Cerebellar cortex (tissue), 1 donor: ENCODE measurements around the gene SREBF2.

Experiments
- DNase-seq: peaks from one replicate; pipeline ENCODE4 v3.0.0-alpha.2; 2015; ENCODE audit warnings: low spot score

SREBF2 gene

GRCh38 chr22:41908411-41909309 is 75.8 kb downstream of the SREBF2 start:
- DNase-seq: peak; percentile 58

GRCh38 chr22:41909310-41910049 is 76.6 kb downstream of the SREBF2 start:
- no peak for DNase-seq

- no peak for DNase-seq
These were observed 77.4 kb downstream of the SREBF2 start for GRCh38 chr22:41910050-41911000.

DNA sequence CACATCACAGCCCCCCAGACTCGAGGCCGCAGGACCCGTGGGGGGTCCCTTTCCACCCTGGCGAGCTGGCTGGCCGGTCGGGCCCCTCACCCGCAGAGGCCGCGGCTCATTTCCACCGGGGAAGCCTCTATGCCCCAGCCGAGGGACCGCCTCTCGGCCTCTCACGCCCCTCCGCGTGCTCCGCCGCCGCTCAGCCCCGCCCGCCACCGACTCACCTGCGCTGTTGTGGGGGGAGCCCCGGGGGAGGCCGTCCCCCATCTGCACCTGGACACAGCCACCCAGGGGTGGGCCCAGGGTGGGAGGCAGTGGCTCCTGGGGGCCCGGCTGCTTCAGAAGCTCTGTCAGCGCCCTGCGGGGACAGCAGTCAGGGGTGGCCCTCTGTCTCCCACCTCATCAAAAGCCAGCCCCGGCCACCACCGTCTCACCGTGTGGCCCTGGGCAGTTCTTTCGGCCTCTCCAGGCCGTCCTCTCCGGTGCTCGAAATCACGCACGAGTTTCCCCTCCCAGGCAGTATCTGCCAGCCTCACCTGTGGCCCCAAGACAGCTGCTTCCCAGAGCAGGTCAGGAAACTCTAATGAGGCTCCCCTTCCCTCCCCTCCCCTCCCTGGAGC is 78.2 kb downstream of the SREBF2 start:
- DNase-seq: no peak

DNA sequence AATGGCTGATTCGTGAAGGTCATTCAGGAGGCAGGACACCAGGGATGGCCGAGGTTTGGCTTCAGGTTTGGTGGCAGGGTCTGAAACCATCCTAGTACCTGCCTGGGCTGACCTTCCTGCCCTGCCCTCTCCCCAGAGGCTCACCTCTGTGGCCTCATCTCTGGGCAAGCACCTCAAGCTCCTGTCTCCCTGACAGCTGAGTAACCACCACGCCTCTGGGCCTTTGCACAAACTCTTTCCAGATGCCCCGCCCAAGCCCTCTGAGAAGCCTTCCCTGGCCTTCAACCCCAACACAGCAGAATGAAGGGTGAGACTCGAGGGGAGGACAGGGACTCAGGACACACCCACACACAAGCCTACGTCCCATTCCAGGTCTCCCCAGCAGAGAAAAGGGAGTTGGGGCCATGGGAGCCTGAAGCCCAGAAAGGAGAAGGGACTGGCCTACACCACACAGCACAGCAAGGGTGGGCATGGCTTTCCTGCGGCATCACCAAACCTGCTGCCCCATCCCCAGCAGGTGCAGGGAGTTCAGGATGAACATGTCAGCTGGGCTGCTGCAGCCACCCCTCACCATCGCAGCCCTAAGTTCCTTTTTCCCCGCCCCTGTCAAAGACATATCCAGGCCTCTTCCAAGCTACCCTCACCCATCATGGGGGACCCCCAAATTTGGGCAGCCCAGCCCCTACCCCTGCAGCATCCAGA is 79.6 kb downstream of the SREBF2 start:
- DNase-seq: no peak

GRCh38 chr22:41913040-41913719 is 80.3 kb downstream of the SREBF2 start:
- no peak for DNase-seq

DNA sequence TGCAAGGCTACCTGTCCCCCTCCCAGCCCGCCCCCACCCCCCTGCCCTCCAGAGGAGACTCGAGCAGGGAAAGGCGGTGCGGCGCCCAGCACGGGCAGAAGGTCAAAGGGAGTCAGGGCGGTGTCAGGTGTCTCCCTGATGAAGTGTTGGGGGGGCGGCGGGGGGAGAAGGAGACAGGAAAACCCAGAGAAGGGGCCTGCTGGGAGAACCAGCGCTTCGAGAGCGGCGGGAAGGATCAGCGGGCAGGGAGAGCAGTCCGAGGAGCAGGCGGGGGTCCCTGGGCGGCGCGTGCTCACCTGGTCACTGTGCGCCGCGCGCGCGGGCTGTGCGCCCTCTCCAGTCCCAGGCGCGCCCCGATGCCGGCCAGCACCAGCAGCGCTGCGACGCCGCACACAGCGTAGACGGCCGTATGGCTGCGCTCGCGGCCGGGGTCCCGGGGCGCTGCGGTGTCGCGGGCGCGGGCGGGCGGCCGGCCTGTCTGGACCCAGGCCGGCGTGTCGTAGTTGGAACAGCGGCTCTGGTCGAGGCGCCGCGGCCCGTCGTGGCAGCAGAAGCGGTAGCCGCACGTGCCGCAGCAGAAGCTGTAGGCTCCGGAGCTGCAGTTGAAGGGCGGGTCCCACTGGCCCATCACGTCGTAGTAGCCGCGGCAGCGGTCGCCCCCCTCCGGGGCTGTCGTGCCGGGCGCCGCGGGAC is 81.1 kb downstream of the SREBF2 start:
- DNase-seq: no peak

DNA sequence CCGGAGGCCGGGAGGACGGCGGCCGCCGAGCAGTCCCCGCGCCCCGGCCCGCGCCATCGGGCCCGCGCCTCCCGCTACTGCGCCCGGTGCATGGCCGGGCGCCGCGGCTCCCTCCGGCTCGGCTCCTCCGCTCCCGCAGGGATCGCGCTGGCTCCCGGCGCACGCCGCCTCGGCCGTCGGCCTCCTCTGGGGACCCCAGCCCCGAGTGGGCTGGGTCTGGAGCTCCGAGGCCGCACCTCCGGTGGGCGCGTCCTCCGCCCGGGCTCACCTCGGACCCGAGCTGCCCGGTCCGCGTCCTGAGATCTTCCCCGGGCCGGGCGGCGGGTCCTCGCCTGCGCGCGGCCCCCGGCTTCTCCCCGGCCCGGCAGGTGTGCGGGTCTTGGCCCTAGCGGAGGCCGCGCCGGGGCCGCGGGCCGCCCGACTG is 81.7 kb downstream of the SREBF2 start:
- DNase-seq: no peak

- peak; percentile 69 for DNase-seq
These were observed 82.3 kb downstream of the SREBF2 start, which contains the start of gene SHISA8 for GRCh38 chr22:41915035-41915785. TSS of gene SHISA8 (minus strand) at chr22:41915074. CDS start at chr22:41914667, 407 bp downstream.

DNA sequence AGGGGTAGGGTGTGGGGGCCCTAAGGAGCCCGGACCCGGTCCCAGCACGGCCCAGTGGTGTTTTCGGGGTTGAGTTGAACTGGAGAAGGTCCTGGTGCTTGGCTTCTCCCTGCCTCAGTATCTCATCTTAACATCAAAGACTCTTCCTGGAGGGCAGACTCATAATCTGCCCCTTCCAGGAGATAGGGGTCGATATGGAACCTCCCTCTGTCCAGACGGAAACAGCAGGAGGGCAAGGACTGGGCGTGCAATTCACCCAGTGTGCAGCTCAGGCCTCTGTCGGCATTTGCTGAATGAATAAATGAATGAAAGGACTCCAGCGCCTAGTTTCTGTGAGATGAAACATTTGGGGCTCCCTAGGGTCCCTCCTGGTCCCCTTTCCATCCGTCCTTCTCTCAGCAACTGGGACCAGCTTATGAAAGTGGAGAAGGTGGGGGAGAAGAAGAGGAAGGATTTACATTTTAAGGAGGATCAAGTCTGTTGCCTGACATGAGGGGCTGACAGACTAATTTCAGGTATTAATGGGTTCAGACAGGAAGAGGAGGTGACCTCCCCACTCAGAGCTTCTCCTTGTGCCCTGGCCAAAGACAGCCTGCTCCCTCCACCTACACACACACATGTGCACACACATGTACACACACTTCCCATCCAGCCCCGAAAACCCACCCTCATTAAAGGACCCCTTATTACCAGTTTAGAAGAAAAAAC is 83.0 kb downstream of the SREBF2 start:
- no peak for DNase-seq

DNA sequence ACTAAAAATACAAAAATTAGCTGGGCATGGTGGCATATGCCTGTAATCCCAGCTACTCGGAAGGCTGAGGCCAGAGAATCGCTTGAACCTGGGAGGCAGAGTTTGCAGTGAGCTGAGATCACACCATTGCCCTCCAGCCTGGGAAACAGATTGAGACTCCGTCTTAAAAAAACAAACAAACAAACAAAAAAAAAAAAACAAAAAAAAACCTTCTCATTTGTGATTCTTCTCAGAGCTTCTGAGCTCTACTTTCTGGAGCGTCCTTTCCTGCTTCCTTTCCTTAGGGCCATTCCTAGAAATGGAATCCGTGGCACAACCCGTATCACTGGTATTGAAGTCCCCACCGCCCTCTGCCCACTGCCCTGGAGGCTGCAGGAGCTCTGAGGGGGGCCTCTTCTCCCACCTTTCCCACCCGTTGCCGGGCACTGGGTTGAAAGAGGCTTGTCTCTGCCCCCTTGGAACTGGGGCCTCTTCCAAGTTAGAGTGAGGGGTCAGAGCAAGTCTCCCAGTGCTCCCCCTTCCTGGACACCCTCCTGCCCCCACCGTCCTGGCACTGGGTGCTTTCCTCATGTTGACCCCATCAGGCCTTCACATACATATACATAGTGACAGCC is 83.9 kb downstream of the SREBF2 start:
- no peak for DNase-seq

- DNase-seq: no peak
These were observed 84.5 kb downstream of the SREBF2 start for GRCh38 chr22:41917375-41917902.

GRCh38 chr22:41917903-41918791 is 85.2 kb downstream of the SREBF2 start:
- DNase-seq: no peak

DNA sequence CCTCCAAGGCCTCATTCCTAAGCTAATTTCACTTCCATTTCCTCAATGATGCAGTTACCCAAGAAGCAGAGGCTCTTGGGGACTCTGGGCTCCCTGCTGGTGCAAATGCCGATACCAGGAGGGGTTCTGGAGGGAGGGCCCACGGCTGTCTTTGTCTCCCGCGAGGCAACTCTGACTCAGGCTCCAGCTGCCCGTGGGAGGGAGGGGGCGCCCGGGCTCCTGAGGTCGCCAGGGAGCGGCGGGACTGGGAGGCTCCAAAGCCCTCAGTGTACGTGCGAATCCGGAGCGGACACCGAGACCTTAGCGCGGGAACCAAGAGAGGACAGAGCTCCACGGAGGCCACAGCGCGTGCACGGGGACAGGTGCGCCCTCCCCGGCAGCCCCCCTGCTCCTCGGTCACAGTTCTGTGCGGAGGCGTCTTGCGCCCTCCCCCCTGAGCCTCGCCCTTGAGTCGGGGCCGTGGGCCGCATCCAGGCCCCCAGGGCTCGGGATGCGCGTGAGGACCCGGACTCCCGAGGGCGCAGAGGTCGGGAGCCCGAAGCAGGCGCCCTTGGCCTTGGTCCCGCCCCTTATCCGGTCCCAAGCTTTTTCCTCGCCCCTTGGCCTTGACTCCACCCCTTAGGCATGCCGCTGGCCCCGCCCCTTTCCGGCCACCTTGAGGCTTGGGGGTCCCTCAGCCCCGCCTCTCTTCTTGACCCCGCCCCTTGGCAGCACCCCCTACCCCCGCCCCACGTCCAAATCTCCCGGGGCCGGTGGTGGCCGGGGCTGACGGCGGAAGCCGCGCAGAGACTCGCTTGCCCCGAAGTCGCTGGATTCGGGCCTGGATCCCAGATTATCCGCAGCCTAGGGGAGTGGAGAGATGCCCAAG is 86.7 kb downstream of the SREBF2 start:
- DNase-seq: no peak

DNA sequence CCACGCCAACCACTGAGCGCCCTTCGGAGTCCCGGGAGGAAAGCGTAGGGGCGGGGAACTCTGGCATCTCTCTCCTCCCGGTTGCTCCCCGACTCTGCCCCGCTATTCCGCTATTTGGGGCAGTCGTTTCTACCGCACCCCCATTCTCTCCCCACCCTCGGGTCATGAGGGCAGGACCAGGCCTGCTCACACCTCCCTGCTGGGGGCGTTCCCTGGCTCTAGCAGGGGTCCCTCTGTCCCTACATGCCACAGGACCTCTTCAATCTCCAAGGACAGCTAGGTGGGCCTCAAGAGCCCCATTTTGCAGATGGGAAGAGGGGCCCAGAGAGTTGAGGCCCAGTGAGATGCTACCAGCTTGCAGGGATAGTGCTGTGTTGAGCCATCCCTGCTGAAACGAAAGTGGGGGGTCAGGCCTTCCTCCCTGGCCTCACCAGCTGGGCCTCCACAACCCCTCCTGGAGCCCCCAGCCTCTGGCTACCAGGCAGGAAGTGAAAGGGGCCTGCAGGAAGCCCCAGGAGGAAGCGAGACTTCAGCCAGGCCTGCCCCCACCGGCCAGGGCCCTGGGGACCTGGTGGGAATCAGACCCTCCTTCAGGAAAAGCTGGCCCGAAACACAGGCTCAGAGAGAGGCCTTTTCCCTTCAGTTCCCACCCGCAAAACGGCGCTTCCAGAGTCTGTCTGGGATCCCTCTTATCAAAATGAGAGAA is 87.5 kb downstream of the SREBF2 start:
- DNase-seq: no peak
